ENCODE results near the gene USP24.
A peak's percentile ranks its signal among the peaks of the same experiment; 100 is the strongest.
"Not testable (repeated sequence)": the region's sequence is repeated elsewhere in the genome, so short reads cannot be mapped to it uniquely, and the experiment has no call there.

Gene USP24

GRCh38 chr1:55215194-55216021, at the start of gene USP24:
Gene USP24, minus strand, starts transcription at chr1:55215364. Its CDS starts 251 bp downstream, at chr1:55215113.
- peak; percentile 75 to 86 (median 80) for DNase-seq

GRCh38 chr1:55262822-55263221, 47.7 kb upstream of the USP24 start:
- no peak for DNase-seq

GRCh38 chr1:55259911-55260609, 44.9 kb upstream of the USP24 start:
- no peak for DNase-seq

DNA sequence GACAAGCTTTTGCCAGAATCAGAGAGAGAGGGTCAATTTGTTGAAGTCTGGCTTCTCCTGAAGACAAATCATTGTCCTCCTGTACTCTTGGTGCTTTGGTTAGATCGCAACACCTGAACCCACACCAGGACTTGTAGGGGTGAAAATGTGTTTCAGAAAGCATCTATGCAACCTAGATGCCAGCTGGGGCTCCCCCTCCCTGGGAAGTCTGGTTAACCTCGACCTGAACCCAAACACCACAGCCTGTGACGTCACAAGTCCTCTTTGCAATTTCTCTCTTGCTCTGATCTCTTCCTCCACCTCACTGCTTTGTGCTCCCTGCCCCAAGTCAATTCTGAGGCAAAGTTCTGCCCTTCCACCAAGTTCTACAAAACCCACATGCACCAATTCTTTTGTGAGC, 42.8 kb upstream of the USP24 start:
- peak; percentile 4 to 68 (median 47) for DNase-seq

- DNase-seq = no peak
These were observed 40.7 kb upstream of the USP24 start for GRCh38 chr1:55255901-55256300.

- DNase-seq = no peak
These were observed 37.9 kb upstream of the USP24 start for GRCh38 chr1:55252942-55253589.

- no peak for DNase-seq
These were observed 35.4 kb upstream of the USP24 start for GRCh38 chr1:55250399-55251075.

DNA sequence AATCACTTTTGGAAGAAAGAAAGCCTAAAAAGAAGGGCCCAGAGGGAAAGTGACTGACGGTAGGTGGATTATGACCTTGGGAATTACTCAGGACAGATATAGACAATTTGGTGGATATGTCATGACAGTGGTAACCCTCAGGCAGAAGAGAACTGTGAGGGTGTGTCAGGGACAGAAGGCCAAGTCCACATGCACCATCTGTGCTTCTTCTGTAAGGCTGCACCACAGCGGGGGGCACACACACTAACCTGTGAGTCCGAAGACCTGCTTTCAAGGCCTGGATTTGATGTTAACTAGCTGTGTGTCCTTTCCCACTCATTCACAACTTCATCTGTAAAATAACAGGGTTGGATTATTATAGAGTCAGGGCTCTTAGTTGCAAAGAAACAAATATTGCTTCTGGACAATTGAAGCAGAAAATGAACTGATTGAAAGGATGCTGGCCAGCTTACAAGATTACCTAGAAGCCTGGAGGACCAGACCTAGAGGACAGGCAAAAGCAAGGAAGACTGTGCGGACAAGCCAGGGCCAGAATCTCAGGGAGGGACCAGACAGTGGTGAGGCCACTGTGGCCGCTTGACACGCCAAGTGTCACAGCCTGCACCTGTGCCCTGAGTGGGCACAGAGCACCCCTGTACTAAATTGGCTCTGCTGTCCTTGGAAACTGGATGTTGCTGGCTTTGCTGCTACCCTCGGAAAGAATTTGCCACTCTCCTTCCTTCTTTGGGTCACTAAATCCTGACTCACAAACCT, 34.7 kb upstream of the USP24 start:
- no peak for DNase-seq

DNA sequence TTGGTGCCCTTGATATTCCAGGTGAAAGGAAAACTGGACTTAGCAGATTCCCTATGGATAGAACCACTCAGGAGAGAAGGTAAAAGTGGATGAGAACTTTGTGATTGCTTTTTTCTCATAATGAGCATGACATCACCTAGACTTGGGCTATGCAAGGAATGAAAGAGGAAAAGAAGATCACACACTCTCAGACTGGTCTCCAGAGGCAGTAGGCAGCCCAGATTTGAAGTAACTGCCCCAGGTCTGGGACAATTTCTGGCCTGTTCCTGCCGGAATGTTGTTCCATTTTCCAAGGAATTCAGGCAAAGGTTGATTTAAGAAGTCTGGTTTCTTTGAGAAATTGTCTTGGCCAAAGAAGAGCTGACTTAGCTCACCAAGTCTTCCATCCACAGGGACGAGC, 31.7 kb upstream of the USP24 start:
- DNase-seq = no peak

- DNase-seq = no peak
These were observed 31.2 kb upstream of the USP24 start for GRCh38 chr1:55246331-55246730.

GRCh38 chr1:55245781-55246180, 30.6 kb upstream of the USP24 start:
- DNase-seq = no peak

DNA sequence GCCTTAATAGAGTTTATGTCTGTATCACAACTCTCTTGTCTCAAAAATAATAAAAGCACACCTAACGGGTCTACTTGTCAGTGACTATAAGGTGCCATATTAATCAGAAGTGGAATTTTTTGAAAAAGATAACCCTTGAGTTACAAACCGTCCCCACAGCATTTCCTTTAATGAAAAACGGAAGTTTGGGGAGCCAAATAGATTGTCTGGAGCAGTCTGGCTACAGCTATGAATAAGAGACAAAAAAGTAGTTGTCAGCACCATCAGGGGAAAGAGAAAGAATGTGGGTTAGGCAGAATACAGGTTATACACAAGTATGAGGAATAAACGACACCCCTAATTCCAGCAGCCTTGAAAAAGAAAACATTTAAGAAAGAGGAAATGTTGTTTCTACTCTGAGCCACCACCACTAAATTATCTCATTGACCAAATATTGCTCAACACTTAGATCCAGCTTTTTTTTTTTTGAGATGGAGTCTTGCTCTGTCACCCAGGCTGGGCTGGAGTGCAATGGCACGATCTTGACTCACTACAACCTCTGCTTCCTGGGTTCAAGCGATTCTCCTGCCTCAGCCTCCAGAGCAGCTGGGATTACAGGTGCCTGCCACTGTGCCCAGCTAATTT, 29.4 kb upstream of the USP24 start:
- DNase-seq = no peak

GRCh38 chr1:55243655-55244054, 28.5 kb upstream of the USP24 start:
- DNase-seq = no peak

DNA sequence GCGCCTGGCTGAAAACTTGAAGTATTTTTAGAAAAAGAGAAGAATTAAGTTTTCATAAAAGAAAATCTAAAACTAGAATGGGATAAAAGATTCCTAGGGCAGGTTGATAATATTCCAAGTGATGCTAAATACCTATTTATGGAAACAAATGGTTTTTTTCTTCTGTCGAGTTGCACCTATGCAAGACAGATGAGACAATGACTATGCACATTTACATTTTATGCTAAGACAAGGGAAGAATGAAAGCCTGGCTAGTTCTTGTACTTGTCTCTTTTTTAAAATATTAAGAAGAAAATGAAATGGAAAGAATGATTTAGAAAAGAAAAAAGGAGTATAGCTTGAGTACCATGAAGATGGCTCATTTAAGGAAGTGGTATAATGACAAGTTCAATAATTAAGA, 24.4 kb upstream of the USP24 start:
- no peak for DNase-seq

DNA sequence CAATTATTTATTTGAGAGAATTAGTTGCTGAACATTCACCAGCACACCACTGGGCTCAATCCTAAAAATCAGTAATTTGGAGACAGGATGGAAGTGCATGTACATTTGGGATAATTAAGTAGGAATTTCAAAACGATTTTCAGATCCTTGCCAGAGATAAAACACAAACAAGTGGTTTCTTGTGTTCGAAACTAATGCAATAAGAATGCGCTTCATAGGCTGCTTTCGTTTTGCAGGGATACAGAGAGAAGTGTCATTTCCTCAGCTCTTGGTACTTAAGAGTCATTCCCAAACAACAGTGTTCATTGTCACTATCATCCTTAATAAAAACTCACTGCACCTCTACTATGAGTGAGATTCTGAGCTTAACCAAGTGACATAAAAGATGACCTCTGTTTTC, 20.6 kb upstream of the USP24 start:
- no peak for DNase-seq

GRCh38 chr1:55234016-55234415, 18.9 kb upstream of the USP24 start:
- no peak for DNase-seq

GRCh38 chr1:55233145-55233777, 18.1 kb upstream of the USP24 start:
- DNase-seq = no peak

- no peak for DNase-seq
These were observed 17.4 kb upstream of the USP24 start for GRCh38 chr1:55232448-55233144.

DNA sequence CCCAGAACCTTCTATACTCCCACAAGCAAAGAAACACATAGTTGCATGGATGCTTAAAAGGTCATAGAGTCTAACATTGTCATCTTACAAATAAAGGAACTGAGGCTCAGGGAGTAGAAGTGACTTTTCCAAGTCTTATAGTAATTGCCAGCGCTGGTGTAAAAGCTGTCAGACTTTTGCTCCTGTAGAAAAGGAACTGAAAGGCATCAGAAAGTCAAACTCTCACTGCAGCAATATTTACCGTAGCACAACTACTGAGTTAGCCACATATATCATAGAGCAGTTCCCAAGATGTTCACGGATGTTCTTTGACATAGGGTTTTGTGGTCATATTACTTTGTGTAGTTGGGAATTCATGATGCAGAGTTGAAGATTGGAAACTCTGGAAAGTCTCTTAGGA, 16.6 kb upstream of the USP24 start:
- DNase-seq = no peak

- DNase-seq = no peak
These were observed 15.5 kb upstream of the USP24 start for GRCh38 chr1:55230659-55231058.

DNA sequence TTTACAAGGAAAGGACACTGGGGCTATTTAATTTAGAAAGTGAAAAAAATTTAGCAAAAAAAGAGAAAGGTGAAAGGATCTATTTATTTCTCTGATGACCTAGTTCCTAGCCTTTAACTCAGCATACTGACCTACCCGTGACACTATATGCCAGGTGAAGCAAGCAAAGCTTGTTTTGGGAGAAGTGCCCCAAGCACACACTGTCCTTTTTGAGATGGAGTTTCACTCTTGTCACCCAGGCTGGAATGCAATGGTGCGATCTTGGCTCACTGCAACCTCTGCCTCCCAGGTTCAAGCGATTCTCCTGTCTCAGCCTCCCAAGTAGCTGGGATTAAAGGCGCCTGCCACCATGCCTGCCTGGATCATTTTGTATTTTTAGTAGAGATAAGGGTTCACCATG, 14.6 kb upstream of the USP24 start:
- not testable (repeated sequence) for DNase-seq
